A549 (cell line): ENCODE measurements around the gene PAQR5. TPM values are rescaled to one million over a fixed set of nuclear protein-coding genes. Genes with fewer than 3 reads are reported as not detected.

ENCODE experiments used
- ATAC-seq, 2 experiments: fragments of 200-7000 bp in 1 of 2; fragments of >200 bp in 1 of 2; cut with Nextera tagmentation in 1 of 2; cut with Tn5 transposase in 1 of 2; 3 replicates each; pipeline versions ENCODE4 v1.8.0 to v1.9.1; 2018 to 2020; ENCODE audit warnings: mild to moderate bottlenecking in 1 of 2, moderate library complexity in 1 of 2
- CTCF ChIA-PET: fragments of 300-600 bp; sonication (Branson Sonifier 250); formaldehyde crosslinking; extraction: SDS; loops from one replicate; lab custom pipeline; 2021; ENCODE audit warnings: antibody characterized with exemption, inconsistent platforms; lab: Yijun Ruan, JAX
- POLR2A ChIA-PET: fragments of 350-600 bp; formaldehyde crosslinking; extraction: SDS; loops from one replicate; lab custom pipeline; 2021; ENCODE audit warnings: antibody characterized with exemption, inconsistent platforms; lab: Yijun Ruan, JAX
- DNase-seq, 2 experiments: peaks; one replicate each; pipeline versions ENCODE4 v3.0.0 to v3.0.0-alpha.2; 2011 to 2016; ENCODE audit warnings: low read depth in 1 of 2, low spot score in 1 of 2
- FAIRE-seq: peaks from 2 replicates; lab custom pipeline; 2011; peaks lifted over from hg19 to GRCh38; lab: Jason Lieb, UNC
- H3K27ac ChIP-seq, 2 experiments: fragments of >200 bp; sonication (Bioruptor Twin); formaldehyde crosslinking; 3 replicates each; pipeline ENCODE4 v1.5.1; 2016 to 2017
- H3K4me1 ChIP-seq: fragments of >200 bp; sonication (Bioruptor Twin); formaldehyde crosslinking; 3 replicates; pipeline ENCODE4 v1.6.1; 2016
- H3K4me2 ChIP-seq: fragments of >200 bp; sonication (Bioruptor Twin); formaldehyde crosslinking; 3 replicates; pipeline ENCODE4 v1.6.1; 2016
- H3K4me3 ChIP-seq: fragments of >200 bp; sonication (Bioruptor Twin); formaldehyde crosslinking; 3 replicates; pipeline ENCODE4 v1.5.1; 2016
- H3K9me3 ChIP-seq: fragments of >200 bp; sonication (Bioruptor Twin); formaldehyde crosslinking; 3 replicates; pipeline ENCODE4 v1.6.1; 2016
- ATOH8 ChIP-seq: fragments of 250-450 bp; sonication (Bioruptor Pico); IDR thresholded peaks from 2 replicates; pipeline ENCODE4 v1.5.0; 2020; ENCODE audit warnings: low read depth, mild to moderate bottlenecking, moderate library complexity
- BCL3 ChIP-seq: fragments of >200 bp; sonication (Bioruptor Twin); formaldehyde crosslinking; IDR thresholded peaks from 3 replicates; pipeline ENCODE4 v1.6.1; 2016
- E2F6 ChIP-seq: IDR thresholded peaks from 2 replicates; pipeline ENCODE4 v1.6.1; 2012; ENCODE audit warnings: low read depth, borderline replicate concordance
- EHMT2 ChIP-seq: fragments of 200-600 bp; sonication (generic); IDR thresholded peaks from 2 replicates; pipeline ENCODE4 v1.6.1; 2016; ENCODE audit warnings: antibody characterized with exemption, low read depth, mild to moderate bottlenecking, moderate library complexity
- ELK1 ChIP-seq: fragments of 150-350 bp; IDR thresholded peaks from 2 replicates; pipeline ENCODE4 v1.6.1; 2014; ENCODE audit warnings: low read depth, mild to moderate bottlenecking, low read length
- FOSB ChIP-seq: fragments of 250-450 bp; sonication (Bioruptor Pico); IDR thresholded peaks from 2 replicates; pipeline ENCODE4 v1.5.0; 2020; ENCODE audit warnings: mild to moderate bottlenecking, moderate library complexity
- FOXS1 ChIP-seq: fragments of 250-450 bp; sonication (Bioruptor Pico); IDR thresholded peaks from 2 replicates; pipeline ENCODE4 v1.5.0; 2020; ENCODE audit warnings: mild to moderate bottlenecking, moderate library complexity
- GATA3 ChIP-seq: IDR thresholded peaks from 2 replicates; pipeline ENCODE4 v1.6.1; 2012; ENCODE audit warnings: borderline replicate concordance
- HEYL ChIP-seq: fragments of 250-450 bp; sonication (Bioruptor Pico); IDR thresholded peaks from 2 replicates; pipeline ENCODE4 v1.8.0; 2021; ENCODE audit warnings: mild to moderate bottlenecking, moderate library complexity
- HOXB5 ChIP-seq: fragments of 250-450 bp; sonication (Bioruptor Pico); IDR thresholded peaks from 2 replicates; pipeline ENCODE4 v1.5.0; 2020; ENCODE audit warnings: mild to moderate bottlenecking, moderate library complexity
- JUNB ChIP-seq: fragments of >200 bp; sonication (Bioruptor Twin); formaldehyde crosslinking; IDR thresholded peaks from 2 replicates; pipeline ENCODE4 v1.6.1; 2016
- MAX ChIP-seq: IDR thresholded peaks from 2 replicates; pipeline ENCODE4 v1.6.1; 2012
- PBX3 ChIP-seq: IDR thresholded peaks from 2 replicates; pipeline ENCODE4 v1.6.1; 2012
- TP53 ChIP-seq: fragments of 250-450 bp; sonication (Bioruptor Pico); IDR thresholded peaks from 2 replicates; pipeline ENCODE4 v1.5.0; 2021; ENCODE audit warnings: mild to moderate bottlenecking, moderate library complexity
- USF2 ChIP-seq: fragments of 450-650 bp; IDR thresholded peaks from 2 replicates; pipeline ENCODE4 v1.6.1; 2014; ENCODE audit warnings: antibody characterized with exemption
- ZNF302 ChIP-seq: fragments of 250-450 bp; sonication (Bioruptor Pico); IDR thresholded peaks from 2 replicates; pipeline ENCODE4 v1.9.0; 2021; ENCODE audit warnings: inconsistent platforms, mild to moderate bottlenecking, moderate library complexity
- WGBS: methylation state at CpG from one replicate; pipeline ENCODE4 v1.1.6; 2017; ENCODE audit errors: missing lambda C conversion rate; 5-methylcytosine and 5-hydroxymethylcytosine counted together
- polyA plus RNA-seq, 4 experiments: library from polyadenylated mRNA; depleted of rRNA in 3 of 4; stranded (reverse); fragments of >200 nt; fragmentation: RNase III in 1 of 4; extraction: RNeasy Plus Mini Kit Qiagen cat#74134 plus additional on column Dnase treatment in 1 of 4; gene quantifications; 2 replicates in 3 of 4; 3 replicates in 1 of 4; pipeline ENCODE4 v1.2.3, GENCODE V29; 2011 to 2017

PAQR5 gene
- polyA plus RNA-seq, 2 of the 4 experiments (the other 2 are of a cell fraction), result 104 to 114 TPM

- TF ChIP-seq HEYL (CRISPR knock-in tag) (no peak), GATA3 (no peak), ZNF302 (no peak), TP53 (no peak)
Observed at GRCh38 chr15:69271217-69271616, 27.5 kb upstream of the PAQR5 start (continued).

GRCh38 chr15:69272139-69272538, 26.6 kb upstream of the PAQR5 start:
- H3K4me1 ChIP-seq, result peaks cover 3% of the 10 kb centered on the region; the same call in 1 of the 3 replicates
- ChIA-PET CTCF (interaction anchor here (4.6 to 7.9 kb wide), 2 partner anchors 122 to 214 kb away, joined by 19 to 86 read pairs; no protein-coding TSS in a partner anchor), POLR2A (no interaction called here)
- no peak overlapping the region for H3K4me3 ChIP-seq
- ATAC-seq (no peak), FAIRE-seq (no peak), DNase-seq (no peak)
- TF ChIP-seq EHMT2, result no peak
- TF ChIP-seq MAX, result no peak
- no peak for TF ChIP-seq USF2
- no peak for TF ChIP-seq BCL3
- no peak for TF ChIP-seq FOXS1 (CRISPR knock-in tag)
- TF ChIP-seq ELK1, result no peak
- 73% methylated on average over 3 of the region's 3 CpGs for WGBS
- H3K27ac ChIP-seq, result no peak overlapping the region
- no peak overlapping the region for H3K4me2 ChIP-seq
- no peaks in the 10 kb centered on the region for H3K9me3 ChIP-seq

GRCh38 chr15:69272891-69273290, 25.8 kb upstream of the PAQR5 start:
- H3K4me1 ChIP-seq, result peaks cover 3% of the 10 kb centered on the region; the same call in 1 of the 3 replicates
- POLR2A ChIA-PET, result no interaction called here
- CTCF ChIA-PET, result interaction anchor here (4.6 kb wide), 1 partner anchor 121 kb away, joined by 19 read pairs; no protein-coding TSS in a partner anchor
- no peak for DNase-seq
- no peaks in the 10 kb centered on the region for H3K9me3 ChIP-seq
- H3K27ac ChIP-seq, result no peak overlapping the region
- H3K4me2 ChIP-seq, result no peak overlapping the region
- H3K4me3 ChIP-seq, result no peak overlapping the region
- TF ChIP-seq ATOH8 (CRISPR knock-in tag), result no peak
- no peak for TF ChIP-seq E2F6
- TF ChIP-seq HOXB5 (CRISPR knock-in tag), result no peak
- TF ChIP-seq FOSB, result no peak
- TF ChIP-seq JUNB, result no peak
- TF ChIP-seq HEYL (CRISPR knock-in tag), result no peak
- no peak for TF ChIP-seq PBX3
- WGBS, result 85% methylated on average over 6 of the region's 6 CpGs
- ATAC-seq, result no peak
- FAIRE-seq, result no peak
